Kidney tubule cell (primary cell): ENCODE measurements around the gene TNFRSF6B.

Source experiments
- DNase-seq: peaks from one replicate; pipeline ENCODE4 v3.0.0-alpha.2; 2018; ENCODE audit warnings: low spot score

TNFRSF6B gene

DNA sequence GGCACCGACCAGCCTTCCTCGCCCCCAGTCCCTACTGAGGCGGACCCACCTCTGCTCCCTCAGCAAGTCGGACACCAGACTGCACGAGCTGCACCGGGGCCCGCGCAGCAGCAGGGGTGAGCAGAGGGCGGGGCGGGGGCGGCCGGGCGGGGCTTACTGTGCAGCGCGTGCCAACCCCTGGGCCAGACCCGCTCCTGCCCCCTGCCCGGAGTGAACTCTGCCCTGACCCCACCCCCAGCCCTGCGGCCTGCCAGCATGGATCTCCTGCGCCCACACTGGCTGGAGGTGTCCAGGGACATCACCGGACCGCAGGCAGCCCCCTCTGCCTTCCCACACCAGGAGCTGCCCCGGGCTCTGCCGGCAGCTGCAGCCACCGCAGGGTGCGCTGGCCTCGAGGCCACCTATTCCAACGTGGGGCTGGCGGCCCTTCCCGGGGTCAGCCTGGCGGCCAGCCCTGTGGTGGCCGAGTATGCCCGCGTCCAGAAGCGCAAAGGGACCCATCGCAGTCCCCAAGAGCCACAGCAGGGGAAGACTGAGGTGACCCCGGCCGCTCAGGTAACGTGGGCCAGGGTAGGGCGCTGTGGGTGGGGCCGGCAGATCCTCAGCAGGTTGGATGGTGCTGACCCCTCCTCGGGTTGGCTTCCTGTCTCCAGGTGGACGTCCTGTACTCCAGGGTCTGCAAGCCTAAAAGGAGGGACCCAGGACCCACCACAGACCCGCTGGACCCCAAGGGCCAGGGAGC lies 41.7 kb downstream of the TNFRSF6B start:
- no peak for DNase-seq

DNA sequence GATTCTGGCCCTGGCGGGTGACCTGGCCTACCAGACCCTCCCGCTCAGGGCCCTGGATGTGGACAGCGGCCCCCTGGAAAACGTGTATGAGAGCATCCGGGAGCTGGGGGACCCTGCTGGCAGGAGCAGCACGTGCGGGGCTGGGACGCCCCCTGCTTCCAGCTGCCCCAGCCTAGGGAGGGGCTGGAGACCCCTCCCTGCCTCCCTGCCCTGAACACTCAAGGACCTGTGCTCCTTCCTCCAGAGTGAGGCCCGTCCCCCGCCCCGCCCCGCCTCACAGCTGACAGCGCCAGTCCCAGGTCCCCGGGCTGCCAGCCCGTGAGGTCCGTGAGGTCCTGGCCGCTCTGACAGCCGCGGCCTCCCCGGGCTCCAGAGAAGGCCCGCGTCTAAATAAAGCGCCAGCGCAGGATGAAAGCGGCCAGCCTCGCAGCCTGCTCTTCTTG lies 42.3 kb downstream of the TNFRSF6B start:
- peak; percentile 29 for DNase-seq

DNA sequence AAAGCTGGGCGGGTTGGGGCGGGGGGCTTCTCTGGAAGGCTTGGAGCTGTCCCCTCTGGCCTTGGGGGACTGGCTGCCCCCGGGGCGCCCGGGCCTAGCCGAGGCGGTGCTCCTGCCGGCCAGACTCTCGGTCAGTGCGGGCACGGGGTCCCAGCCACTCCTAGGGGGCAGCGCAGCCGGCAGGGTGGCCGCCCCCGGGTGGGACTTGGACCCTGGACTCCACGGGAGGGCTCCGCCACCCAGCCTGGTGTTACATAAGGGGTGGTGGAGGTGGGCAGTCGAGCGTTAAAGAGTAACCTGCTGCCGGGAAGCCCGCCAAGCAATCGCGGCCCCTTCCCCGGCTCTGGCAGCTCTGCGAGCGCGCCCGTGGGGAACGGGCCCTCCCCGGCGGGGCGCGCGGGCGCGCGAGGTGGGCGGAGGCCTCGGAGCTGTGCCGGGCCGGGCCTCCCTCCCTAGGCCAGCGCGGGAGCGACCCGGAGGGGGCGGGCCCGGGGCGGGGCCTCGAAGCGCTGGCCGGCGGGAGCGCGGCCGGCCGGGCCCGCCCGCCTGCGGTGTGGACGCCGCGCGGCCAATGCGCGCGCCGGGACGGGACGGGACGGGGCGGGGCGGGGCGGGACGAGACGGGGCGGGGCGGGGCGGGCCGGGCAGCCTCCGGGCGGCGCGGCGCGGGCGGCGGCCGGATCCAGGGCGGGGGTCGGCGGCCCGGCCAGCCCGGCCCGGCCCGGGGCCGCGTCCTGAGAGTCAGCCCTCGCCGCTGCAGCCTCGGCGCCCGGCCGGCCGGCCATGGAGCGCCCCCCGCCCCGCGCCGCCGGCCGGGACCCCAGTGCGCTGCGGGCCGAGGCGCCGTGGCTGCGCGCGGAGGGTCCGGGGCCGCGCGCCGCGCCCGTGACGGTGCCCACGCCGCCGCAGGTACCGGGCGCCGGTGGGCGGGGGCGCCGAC lies 42.9 kb downstream of the TNFRSF6B start, which contains the start of gene SLC2A4RG:
SLC2A4RG (plus strand) TSS at position 647 of the 940 bp plus-strand sequence; CDS start at position 784, 137 bp downstream.
- DNase-seq, result peak; percentile 84

DNA sequence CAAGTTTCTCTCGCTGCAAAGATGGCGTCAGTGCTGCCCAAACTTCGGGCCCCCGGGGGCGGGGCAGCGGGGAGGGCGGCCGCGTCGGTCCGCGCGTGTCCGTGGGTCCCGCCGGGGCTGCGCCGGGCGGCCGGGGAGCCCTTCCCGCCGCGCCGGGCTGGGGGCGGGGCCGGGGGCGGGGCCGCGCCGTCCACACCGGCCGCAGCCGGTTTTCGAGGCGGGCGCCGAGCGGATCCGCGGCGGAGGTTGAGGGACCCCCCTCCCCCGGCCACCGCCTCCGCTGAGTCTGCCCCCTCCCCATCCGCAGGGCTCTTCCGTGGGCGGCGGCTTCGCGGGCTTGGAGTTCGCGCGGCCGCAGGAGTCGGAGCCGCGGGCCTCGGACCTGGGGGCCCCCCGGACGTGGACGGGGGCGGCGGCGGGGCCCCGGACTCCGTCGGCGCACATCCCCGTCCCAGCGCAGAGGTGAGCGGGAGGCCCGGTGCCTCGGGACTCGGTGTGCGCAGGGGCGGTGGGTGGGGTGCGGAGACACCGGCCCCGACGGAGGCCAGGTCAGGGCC lies 43.7 kb downstream of the TNFRSF6B start:
- DNase-seq, result peak; percentile 43

DNA sequence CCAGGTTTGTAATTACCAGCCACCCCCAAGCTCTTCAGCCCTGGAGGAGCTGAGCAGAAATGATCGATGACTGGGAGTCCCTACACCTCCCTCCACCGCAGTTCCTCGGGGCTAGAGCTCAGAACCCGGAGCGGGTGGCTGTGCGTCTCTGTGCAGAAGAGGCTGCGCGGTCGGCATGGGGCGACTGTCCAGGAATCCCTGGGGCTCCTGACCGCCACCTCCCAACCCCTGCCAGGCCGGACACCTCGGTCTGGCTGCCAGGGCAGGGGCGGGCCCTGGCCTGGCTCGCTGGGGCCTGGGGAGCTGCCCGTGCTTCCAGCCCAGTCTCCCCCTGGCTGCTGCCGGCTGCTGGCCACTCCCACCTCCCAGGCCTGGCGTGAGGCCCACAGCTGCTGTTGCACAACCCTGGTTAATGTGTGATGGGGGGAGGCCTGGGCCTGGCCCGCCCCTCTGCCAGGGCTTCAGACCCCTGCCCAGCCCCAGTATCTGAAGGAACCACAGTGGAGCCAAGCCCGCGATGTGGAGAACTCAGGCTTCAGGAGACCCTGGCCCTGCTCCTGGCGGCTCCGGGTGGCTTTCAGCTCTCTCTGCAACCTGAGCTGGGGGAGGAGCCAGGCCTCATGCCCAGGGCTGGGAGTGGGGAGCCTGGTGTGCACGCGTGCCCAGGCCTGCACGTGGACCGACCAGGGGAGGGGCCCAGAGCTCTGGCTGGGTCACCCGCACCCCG lies 44.3 kb downstream of the TNFRSF6B start:
- peak; percentile 91 for DNase-seq

DNA sequence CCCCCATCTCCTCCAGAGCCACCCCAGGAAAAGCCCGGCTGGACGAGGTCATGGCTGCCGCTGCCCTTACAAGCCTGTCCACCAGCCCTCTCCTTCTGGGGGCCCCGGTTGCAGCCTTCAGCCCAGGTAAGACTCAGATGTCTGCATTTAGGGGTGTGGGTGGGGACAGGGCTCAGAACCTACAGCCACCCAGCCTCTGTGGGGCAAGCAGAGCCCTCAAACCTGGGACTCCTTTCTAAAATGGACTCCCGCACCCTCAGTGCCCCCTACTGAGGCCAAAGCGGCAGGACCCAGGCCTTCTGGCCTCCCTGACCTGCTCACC lies 44.9 kb downstream of the TNFRSF6B start:
- DNase-seq, result no peak

DNA sequence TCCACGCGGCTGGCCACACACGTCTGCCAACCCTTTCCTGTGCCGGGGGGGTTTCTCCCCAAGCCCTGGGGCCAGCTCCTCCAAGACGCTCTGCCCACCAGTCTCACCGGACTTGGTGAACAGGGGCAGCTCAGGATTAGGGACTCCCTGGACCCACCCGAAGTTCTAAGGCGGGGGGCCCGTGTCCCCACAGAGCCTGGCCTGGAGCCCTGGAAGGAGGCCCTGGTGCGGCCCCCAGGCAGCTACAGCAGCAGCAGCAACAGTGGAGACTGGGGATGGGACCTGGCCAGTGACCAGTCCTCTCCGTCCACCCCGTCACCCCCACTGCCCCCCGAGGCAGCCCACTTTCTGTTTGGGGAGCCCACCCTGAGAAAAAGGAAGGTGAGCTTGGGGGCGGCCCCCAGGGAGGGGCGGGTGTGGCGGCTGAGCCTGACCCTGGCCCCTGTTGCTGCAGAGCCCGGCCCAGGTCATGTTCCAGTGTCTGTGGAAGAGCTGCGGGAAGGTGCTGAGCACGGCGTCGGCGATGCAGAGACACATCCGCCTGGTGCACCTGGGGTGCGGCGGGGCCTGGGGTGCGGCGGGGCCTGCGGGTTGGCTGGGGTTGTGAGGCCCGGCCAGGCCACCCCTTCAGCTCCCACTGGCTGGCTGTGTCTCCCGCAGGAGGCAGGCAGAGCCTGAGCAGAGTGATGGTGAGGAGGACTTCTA lies 45.4 kb downstream of the TNFRSF6B start:
- no peak for DNase-seq

DNA sequence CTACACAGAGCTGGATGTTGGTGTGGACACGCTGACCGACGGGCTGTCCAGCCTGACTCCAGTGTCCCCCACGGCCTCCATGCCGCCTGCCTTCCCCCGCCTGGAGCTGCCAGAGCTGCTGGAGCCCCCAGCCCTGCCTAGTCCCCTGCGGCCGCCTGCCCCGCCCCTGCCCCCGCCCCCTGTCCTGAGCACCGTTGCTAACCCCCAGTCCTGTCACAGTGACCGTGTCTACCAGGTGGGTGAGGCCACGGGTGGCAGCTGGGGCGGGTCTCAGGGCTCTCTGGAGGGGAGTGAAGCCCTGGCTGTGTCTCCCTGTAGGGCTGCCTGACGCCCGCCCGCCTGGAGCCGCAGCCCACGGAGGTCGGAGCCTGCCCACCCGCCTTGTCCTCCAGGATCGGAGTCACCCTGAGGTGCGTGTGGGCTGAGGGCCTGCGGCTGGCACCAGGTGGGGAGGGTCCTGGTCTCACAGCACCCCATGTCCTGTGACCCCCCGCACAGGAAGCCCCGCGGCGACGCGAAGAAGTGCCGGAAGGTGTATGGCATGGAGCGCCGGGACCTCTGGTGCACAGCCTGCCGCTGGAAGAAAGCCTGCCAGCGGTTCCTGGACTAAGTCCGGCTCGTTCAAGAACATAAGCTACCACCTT lies 46.1 kb downstream of the TNFRSF6B start:
- no peak for DNase-seq

DNA sequence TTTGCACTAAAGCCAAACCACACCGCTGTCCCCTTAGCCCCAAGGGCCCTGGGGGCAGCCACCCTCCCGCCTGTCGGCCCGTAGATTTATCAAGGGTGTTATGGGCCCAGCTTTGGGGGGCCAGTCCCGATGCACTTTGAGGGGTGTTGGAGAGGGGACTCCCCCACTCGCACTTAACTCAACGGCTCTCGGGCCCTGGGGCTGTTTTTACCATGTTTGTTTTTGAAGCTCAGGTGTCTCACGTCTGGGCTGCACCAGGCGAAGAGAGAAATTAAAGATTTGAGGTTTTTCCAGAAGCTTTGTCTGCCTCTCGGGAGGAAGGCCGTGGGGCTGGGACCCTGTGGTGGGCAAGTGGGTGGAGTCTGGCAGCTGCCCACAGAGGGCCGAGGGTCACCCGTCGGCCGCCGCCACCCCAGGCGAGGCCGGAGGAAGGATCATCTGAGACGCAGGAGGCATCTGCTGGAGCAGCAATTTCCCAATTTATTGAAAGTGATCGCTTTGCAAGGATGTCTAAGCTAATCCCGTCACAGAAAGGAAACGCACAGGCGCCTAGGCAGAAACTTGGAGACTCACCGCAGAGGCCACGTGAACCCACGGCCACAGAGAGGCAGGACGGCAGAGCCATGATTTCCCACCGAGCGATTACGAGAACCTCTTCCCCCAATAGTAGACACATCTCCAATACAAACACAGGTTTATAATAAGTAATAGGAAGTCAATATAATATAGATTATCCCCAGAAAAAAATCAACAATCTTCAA lies 46.9 kb downstream of the TNFRSF6B start:
- DNase-seq, result no peak

DNA sequence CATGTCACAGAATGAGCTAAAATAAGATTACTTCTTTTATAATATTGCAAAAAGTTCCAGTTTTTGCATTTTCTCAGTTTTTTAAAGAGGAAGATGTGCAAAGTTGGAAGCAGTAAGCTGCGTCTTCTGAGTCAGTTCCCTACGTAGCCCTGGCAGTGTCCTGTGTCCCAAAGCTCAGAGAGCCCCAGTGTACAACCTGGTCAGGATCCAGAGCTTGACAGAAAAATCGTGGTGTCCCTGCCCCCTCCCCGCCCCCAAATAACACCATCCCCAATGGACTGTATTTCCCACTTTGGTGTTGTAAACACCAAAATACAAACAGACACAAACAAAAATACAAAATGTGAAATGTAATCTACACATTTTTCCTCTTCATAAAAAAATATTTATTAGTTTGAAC lies 47.7 kb downstream of the TNFRSF6B start:
- DNase-seq, result no peak

DNA sequence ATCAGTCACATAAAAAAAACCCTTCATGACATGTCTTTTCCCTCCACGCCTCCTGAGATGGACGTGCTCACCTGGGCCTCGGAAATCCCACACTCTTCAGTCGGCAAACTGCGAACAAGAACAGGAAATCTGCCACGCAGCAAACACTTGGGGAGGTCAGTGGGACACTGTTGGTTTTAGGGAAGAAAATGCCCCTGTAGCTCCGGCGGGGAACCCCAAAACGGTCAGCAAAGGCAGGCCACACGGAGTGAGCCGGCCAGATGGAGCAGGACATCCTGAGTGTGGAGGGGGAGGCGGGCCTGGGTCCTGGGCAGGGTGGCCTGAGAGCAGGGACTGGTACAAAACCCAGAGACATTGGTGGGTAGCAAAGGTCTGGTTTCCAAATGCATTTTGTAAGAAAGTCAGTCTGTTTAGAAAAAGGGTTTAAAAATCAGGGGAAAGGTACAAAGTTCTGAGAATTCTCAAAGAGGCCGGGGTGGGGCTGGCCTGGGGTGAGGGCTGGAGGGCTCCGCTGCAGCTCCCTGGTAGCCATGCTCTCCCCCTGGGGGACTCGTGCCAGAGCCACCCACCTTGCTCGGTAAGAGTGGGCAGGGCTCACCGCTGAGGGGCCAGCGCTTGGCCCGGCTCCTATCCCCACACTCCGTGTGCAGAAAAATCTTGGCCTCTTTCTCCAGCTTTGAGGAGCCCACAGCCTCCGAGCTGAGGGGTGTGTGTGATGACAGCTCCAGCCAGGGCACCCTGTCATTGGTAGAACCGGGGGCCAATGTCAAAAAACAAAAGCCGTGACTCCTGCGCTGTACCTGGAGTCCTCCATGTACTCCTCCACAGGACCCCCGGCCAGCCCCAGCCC lies 48.3 kb downstream of the TNFRSF6B start:
- DNase-seq, result no peak

DNA sequence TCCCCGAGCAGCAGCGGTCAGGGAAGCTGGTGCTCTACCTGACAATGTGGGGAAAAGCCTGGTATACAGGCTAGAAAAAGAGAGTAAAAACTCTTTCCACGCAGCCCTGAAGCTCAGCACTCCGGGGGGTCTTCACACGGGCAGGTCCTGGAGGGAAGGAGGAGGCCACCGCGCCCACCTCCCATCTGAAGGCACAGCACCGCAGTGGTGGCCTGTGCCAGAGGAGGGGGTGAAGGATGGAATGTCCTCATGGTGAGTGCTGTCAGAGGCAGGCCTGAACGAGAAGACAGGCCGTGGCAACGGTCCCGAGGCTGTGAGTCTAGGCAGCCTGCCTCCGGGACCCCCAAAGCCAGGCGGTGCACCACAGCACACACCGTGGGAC lies 49.0 kb downstream of the TNFRSF6B start:
- no peak for DNase-seq

DNA sequence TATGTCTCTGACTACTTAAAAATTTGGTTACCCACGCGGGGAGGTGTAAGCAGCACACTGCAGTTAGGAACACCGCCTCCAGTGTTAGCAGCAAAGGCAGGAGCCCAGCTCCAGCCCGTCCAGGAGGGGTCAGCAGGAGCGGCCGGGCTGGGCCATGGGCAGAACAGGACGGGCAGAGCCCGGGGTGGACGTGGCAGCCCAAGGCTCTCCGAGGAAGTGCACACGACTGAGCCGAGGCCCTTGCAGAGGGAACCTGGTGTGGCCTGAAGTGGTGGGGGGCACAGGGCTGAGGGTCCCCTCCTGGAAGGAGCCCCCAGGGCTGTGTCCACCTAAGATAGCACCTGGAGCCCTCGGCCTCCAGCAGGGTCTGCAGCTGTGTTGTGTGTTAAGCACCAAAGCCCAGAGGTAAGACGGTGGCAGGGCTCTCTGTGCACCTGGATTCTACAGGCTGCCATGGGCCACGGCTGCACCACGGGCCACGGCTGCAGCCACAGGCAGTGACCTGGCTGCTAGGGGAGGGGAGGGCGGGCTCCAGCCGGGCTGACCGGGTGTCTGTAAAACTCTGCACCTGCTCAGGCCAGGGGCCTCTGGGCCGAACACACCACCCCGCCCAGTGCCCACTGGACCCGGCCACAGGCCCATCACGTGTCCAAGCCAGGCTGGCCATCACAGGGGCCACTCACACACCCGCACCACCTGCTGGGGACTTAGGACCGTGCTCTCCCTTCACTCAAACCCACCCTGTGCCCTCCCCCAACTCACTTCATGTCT lies 49.7 kb downstream of the TNFRSF6B start:
- DNase-seq, result no peak

DNA sequence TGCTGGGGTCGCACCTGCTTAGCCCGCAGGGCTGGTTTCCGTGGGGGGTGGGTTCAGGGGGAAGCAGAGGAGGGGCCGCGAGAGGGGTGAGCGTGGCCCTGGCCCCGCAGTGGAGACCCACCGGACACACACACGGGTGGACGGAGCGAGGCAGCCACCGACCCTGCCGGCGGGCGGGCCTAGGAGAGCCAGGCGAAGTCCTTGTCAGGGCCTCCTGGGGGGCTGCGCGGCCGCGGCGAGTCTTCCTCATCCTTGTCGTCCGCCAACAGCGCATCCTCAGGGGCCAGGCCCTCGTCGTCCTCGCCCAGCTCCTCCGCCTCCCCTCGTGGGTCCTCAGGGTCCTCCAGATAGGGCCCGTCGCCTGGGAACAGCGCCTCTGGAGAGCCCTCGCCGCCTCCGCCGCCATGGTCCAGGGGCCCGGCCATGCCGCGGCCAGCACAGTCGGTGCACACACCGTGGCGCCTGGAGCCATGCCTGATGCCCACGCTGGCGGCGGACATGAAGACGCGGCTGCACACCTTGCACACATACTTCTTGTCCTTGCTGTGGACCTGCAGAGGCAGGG lies 50.4 kb downstream of the TNFRSF6B start:
- DNase-seq, result no peak

DNA sequence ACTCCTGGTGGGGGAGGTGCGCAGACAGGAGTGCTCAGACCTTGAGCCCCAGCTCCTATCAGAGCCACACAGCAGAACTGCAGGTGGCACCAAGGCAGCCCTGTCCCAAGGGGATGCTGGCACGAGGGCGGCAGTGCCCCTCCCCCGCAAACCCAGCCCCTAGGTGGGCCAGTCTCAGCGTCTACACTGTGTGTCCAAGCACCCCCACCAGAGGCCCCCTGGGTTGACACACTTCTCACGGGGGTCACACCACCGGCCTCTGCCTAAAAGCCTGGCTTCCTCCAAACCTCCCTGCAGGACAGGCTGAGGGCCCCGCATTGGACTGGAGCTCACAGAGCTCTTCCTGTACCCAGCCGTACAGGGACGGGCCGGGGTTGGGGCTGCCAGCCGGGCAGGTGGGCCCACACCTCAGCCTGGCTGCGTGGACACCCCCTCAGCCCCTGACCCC lies 51.2 kb downstream of the TNFRSF6B start:
- no peak for DNase-seq
